Measurements from ENCODE around the gene CUL3.

GRCh38 chr2:224626735-224627134, 41.6 kb upstream of the CUL3 start:
- no peak for TF ChIP-seq CTCF (IDR thresholded peaks at IDR 0.05 in 2 of 3, conservative IDR thresholded peaks at IDR 0.05 in 1 of 3; ENCODE audit: control insufficient read depth in 2 of 3, extremely low read depth in 1 of 3, insufficient read depth in 1 of 3, low read depth in 3 of 3, low read length in 3 of 3)
- no peak for TF ChIP-seq MEF2A (IDR thresholded peaks at IDR 0.05; ENCODE audit: insufficient read depth, low read depth, low read length)
- TF ChIP-seq ATF3 (IDR thresholded peaks at IDR 0.05; ENCODE audit: borderline replicate concordance, extremely low read depth, low read depth, low read length): no peak
- no peak for TF ChIP-seq HDAC2 (IDR thresholded peaks at IDR 0.05)
- TF ChIP-seq JUNB (IDR thresholded peaks at IDR 0.05): no peak
- TF ChIP-seq CBX5 (IDR thresholded peaks at IDR 0.05; ENCODE audit: low read depth): no peak
- TF ChIP-seq ZNF217 (IDR thresholded peaks at IDR 0.05): no peak
- TF ChIP-seq IRF3 (IDR thresholded peaks at IDR 0.05): no peak
- no peak for TF ChIP-seq SMC3 (IDR thresholded peaks at IDR 0.05; ENCODE audit: borderline replicate concordance, low read length)
- TF ChIP-seq DPF2 (IDR thresholded peaks at IDR 0.05): no peak
- TF ChIP-seq CREB1 (IDR thresholded peaks at IDR 0.05; ENCODE audit: low read depth): no peak
- no peak for TF ChIP-seq TBL1XR1 (IDR thresholded peaks at IDR 0.05; ENCODE audit: low read depth, low read length)
- no peak for TF ChIP-seq HSF1 (IDR thresholded peaks at IDR 0.05; ENCODE audit: low read depth, low read length)
- no peak for TF ChIP-seq TARDBP (IDR thresholded peaks at IDR 0.05; ENCODE audit: borderline replicate concordance)

Measured in GM12878 (cell line).